ENCODE measurements around the gene CALM3.

The CALM3 gene

DNA sequence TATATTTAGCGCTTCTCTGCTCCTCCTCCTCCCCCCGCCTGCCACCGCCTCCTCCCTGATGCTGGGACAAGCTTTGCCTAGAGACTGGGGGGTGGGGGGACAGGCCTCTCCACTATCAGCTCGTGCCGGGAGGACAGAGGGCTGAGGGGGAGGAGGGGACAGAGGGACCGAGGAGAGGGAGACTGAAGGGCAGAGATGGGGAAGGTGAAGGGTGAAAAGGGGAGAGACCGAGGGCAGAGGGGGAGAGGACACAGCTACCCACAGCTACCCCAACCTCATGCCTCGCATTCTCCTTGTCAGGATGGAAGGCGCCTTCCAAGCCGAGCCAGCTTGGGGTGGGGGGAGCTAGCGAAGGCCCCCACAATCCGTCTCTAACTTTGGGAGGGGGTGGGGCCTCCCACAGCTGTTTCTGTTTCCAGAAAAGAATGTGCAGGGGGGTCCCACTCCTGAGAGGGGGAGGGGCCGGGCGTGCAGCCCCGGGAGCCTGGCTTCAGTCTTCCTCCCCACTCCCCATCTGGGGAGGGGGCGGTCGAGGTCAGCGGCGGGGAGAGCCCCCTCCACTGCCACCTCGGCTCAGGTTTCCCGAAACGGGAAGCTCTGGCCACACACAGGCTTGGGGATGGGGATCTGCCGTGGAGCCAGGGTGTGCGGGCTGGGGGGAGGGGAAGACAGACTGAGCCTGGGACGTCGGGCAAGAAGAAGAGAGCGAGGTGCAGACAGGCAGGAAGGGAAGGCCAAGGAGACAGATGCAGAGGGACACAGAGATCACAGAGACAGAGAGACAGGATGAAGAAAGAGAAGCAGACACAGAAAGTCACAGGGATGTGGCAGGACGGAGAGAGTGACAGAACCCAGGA lies 58.2 kb downstream of the CALM3 start:
- no peak for DNase-seq (ENCODE audit: extremely low read depth, insufficient read length)
- no peak overlapping the region for H3K4me3 ChIP-seq (replicated peaks; ENCODE audit: low read depth, low read length)
- H3K36me3 ChIP-seq (ENCODE audit: control insufficient read depth, insufficient read depth, low read length): no peaks in the 10 kb centered on the region
- TF ChIP-seq, protein P1, sequence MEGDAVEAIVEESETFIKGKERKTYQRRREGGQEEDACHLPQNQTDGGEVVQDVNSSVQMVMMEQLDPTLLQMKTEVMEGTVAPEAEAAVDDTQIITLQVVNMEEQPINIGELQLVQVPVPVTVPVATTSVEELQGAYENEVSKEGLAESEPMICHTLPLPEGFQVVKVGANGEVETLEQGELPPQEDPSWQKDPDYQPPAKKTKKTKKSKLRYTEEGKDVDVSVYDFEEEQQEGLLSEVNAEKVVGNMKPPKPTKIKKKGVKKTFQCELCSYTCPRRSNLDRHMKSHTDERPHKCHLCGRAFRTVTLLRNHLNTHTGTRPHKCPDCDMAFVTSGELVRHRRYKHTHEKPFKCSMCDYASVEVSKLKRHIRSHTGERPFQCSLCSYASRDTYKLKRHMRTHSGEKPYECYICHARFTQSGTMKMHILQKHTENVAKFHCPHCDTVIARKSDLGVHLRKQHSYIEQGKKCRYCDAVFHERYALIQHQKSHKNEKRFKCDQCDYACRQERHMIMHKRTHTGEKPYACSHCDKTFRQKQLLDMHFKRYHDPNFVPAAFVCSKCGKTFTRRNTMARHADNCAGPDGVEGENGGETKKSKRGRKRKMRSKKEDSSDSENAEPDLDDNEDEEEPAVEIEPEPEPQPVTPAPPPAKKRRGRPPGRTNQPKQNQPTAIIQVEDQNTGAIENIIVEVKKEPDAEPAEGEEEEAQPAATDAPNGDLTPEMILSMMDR (IDR thresholded peaks at IDR 0.05; ENCODE audit: insufficient read depth, low read length, poor library complexity, severe bottlenecking): no peak
- peaks cover 1% of the 10 kb centered on the region for H3K27me3 ChIP-seq (replicated peaks; ENCODE audit: control insufficient read depth, insufficient read depth, low read length)

DNA sequence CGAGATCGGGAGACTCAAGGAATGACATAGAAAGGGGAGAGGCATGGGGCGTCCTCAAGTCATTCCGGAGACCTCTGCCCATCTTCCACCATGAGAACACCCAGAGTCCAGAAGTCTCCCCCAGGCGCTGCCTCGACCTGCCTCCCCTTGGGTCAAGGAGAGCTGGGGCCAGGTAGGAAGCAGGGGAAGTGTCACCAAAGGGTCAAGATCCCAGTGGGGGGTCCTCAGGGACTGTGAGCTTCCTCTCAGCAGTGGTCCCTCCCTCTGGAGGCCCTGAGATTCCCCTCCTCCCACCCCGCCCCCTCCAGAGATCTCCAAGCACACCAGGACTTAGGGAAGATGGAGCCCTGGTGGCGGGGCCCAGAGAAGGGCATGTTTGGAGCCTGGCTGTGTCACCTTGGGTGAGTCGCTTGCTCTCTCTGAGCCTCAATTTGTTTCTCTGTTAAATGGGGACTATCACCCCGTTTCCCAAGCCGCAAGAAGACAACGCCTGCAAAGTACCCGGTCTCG lies 58.9 kb downstream of the CALM3 start:
- peaks cover 1% of the 10 kb centered on the region for H3K27me3 ChIP-seq (replicated peaks; ENCODE audit: control insufficient read depth, insufficient read depth, low read length)
- TF ChIP-seq, protein P1 (IDR thresholded peaks at IDR 0.05; ENCODE audit: insufficient read depth, low read length, poor library complexity, severe bottlenecking): no peak
- peak overlapping the region; percentile 58 for H3K4me3 ChIP-seq (replicated peaks; ENCODE audit: low read depth, low read length)
- DNase-seq (ENCODE audit: extremely low read depth, insufficient read length): no peak
- H3K36me3 ChIP-seq (ENCODE audit: control insufficient read depth, insufficient read depth, low read length): no peaks in the 10 kb centered on the region
